Measurements from ENCODE around the gene POLE2. TPM values are rescaled to one million over a fixed set of nuclear protein-coding genes. Genes with fewer than 3 reads are reported as not detected.
"Not testable (repeated sequence)": the region's sequence is repeated elsewhere in the genome, so short reads cannot be mapped to it uniquely, and the experiment has no call there.

The POLE2 gene
- total and polyA plus RNA-seq, 2 of the 13 experiments (the other 11 are each of a cell fraction or from before 2014, with no cell fraction given), result 16.6 to 37.0 TPM

GRCh38 chr14:49702725-49703124, 14.7 kb upstream of the POLE2 start:
- Histone ChIP-seq H3K27me3 (ENCODE audit: control insufficient read depth in 1 of 2, insufficient read depth in 2 of 2, low read length in 2 of 2) (no peaks in the 10 kb centered on the region; a peak in 1 of 5 replicates), H3K9me3 (ENCODE audit: low read length) (no peaks in the 10 kb centered on the region), H3K79me2 (ENCODE audit: insufficient read depth, low read length) (no peaks in the 10 kb centered on the region), H3K27ac (ENCODE audit: extremely low read length, insufficient read depth, low read length) (no peak overlapping the region), H3K36me3 (replicated peaks in 1 of 2; ENCODE audit: control insufficient read depth in 1 of 2, insufficient read depth in 2 of 2, low read length in 2 of 2) (no peaks in the 10 kb centered on the region), H4K20me1 (ENCODE audit: insufficient read depth, low read length) (no peaks in the 10 kb centered on the region), H2AFZ (ENCODE audit: low read length) (no peak overlapping the region), H3K4me2 (ENCODE audit: low read depth, low read length) (no peak overlapping the region), H3K9ac (ENCODE audit: insufficient read depth, low read depth, low read length) (no peak overlapping the region), H3K4me1 (ENCODE audit: insufficient read depth, low read length) (peaks cover 18% of the 10 kb centered on the region), H3K4me3 (replicated peaks in 1 of 3; ENCODE audit: insufficient read depth in 1 of 3, low read depth in 2 of 3, low read length in 3 of 3) (no peak overlapping the region)
- 24% methylated on average over 4 of the region's 4 CpGs for WGBS (ENCODE audit: low lambda C conversion rate)
- no TSS peak for BruUV-seq (replicated peaks)
- TF ChIP-seq ZNF138 (CRISPR knock-in tag; IDR thresholded peaks at IDR 0.05; ENCODE audit: low read depth), result no peak
- DNase-seq (ENCODE audit: low spot score) (no peak), FAIRE-seq (no peak), ATAC-seq (no peak)
- in situ Hi-C loops (cut with HindIII; ENCODE audit: extremely low pct_ligation_motif_present, low pct_unique_long_range_greater_than_20kb) (no loop called here), intact Hi-C loops (cut with micrococcal nuclease; ENCODE audit: unreplicated experiment) (no loop called here)
- CTCF ChIA-PET (ENCODE audit: low intra/inter-chr PET ratio, low total read pairs), result no interaction called here
- POLR2A ChIA-PET, result no interaction called here

- H3K36me3 ChIP-seq (replicated peaks in 1 of 2; ENCODE audit: control insufficient read depth in 1 of 2, insufficient read depth in 2 of 2, low read length in 2 of 2); H3K79me2 ChIP-seq (ENCODE audit: insufficient read depth, low read length); H3K27me3 ChIP-seq (ENCODE audit: control insufficient read depth in 1 of 2, insufficient read depth in 2 of 2, low read length in 2 of 2); DNase-seq (ENCODE audit: low spot score); H4K20me1 ChIP-seq (ENCODE audit: insufficient read depth, low read length); H3K9me3 ChIP-seq (ENCODE audit: low read length); BruUV-seq (replicated peaks); FAIRE-seq; H2AFZ ChIP-seq (ENCODE audit: low read length); ATAC-seq; CTCF ChIA-PET (ENCODE audit: low intra/inter-chr PET ratio, low total read pairs): not testable (repeated sequence)
- 39% methylated on average over 13 of the region's 13 CpGs for WGBS (ENCODE audit: low lambda C conversion rate)
- Histone ChIP-seq H3K4me1 (ENCODE audit: insufficient read depth, low read length) (peaks cover 33% of the 10 kb centered on the region), H3K4me2 (ENCODE audit: low read depth, low read length) (peak overlapping the region; percentile 73; the same call in 1 of the 2 replicates), H3K4me3 (replicated peaks in 1 of 3; ENCODE audit: insufficient read depth in 1 of 3, low read depth in 2 of 3, low read length in 3 of 3) (peak overlapping the region in 2 of 3 experiments; percentile 75 to 88; a peak in 4 of 6 replicates), H3K27ac (ENCODE audit: extremely low read length, insufficient read depth, low read length) (peak overlapping the region; percentile 77), H3K9ac (ENCODE audit: insufficient read depth, low read depth, low read length) (peak overlapping the region; percentile 88; the same call in 1 of the 2 replicates)
- in situ Hi-C loops (cut with HindIII; ENCODE audit: extremely low pct_ligation_motif_present, low pct_unique_long_range_greater_than_20kb) (loop anchor here (10.0 kb wide), 1 partner anchor 71 kb away; the partner anchor contains the start of gene KLHDC2), intact Hi-C loops (cut with micrococcal nuclease; ENCODE audit: unreplicated experiment) (loop anchor here (2.0 to 5.0 kb wide), 3 partner anchors 51 to 159 kb away; partner anchors contain the start of genes KLHDC2 and NEMF)
- POLR2A ChIA-PET, result interaction anchor here (0.7 to 4.6 kb wide), 3 partner anchors 60 to 76 kb away, joined by 3 to 64 read pairs (median 3); partner anchors contain the start of gene KLHDC2
- 0 out of 2 replicates have a peak, but pooled peaks have one; percentile 25 for TF ChIP-seq ZNF362 (CRISPR knock-in tag; IDR thresholded peaks at IDR 0.05; ENCODE audit: borderline replicate concordance)
These were observed 5.7 kb upstream of the POLE2 start for GRCh38 chr14:49693735-49694124.
